22Rv1 (cell line): ENCODE data around the gene TRIM13.

Experiments used
- ZFX ChIP-seq: fragments of 450-650 bp; IDR thresholded peaks from 2 replicates; pipeline ENCODE4 v1.6.1; 2017; ENCODE audit warnings: antibody characterized with exemption, borderline replicate concordance
- TF ChIP-seq, protein P1 (sequence below): fragments of 450-650 bp; IDR thresholded peaks from 2 replicates; pipeline ENCODE4 v1.5.1; 2017; ENCODE audit warnings: mild to moderate bottlenecking

DNA sequence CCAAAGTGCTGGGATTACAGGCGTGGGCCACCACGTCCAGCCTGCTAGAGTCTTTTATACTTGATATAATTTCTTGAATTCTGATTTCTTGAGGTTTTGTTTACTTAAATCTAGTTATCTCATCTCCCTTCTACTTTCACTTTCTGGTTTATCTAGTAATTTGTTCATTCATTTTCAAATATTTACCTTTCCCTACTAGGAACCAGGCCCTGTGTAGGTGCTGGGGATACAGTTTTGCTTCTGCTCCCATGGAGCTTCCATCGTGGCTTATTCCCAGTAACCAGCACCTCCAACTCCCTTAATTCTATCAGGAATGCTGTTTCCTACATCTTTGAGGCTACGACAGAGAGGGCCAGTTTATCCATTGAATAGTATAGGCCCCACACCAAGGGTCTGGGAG is 24.1 kb upstream of the TRIM13 start:
- TF ChIP-seq, protein P1, sequence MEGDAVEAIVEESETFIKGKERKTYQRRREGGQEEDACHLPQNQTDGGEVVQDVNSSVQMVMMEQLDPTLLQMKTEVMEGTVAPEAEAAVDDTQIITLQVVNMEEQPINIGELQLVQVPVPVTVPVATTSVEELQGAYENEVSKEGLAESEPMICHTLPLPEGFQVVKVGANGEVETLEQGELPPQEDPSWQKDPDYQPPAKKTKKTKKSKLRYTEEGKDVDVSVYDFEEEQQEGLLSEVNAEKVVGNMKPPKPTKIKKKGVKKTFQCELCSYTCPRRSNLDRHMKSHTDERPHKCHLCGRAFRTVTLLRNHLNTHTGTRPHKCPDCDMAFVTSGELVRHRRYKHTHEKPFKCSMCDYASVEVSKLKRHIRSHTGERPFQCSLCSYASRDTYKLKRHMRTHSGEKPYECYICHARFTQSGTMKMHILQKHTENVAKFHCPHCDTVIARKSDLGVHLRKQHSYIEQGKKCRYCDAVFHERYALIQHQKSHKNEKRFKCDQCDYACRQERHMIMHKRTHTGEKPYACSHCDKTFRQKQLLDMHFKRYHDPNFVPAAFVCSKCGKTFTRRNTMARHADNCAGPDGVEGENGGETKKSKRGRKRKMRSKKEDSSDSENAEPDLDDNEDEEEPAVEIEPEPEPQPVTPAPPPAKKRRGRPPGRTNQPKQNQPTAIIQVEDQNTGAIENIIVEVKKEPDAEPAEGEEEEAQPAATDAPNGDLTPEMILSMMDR, result no peak
- no peak for TF ChIP-seq ZFX
